ENCODE results near the gene FNBP1.
"Not testable (repeated sequence)": the region's sequence is repeated elsewhere in the genome, so short reads cannot be mapped to it uniquely, and the experiment has no call there.

FNBP1 gene

DNA sequence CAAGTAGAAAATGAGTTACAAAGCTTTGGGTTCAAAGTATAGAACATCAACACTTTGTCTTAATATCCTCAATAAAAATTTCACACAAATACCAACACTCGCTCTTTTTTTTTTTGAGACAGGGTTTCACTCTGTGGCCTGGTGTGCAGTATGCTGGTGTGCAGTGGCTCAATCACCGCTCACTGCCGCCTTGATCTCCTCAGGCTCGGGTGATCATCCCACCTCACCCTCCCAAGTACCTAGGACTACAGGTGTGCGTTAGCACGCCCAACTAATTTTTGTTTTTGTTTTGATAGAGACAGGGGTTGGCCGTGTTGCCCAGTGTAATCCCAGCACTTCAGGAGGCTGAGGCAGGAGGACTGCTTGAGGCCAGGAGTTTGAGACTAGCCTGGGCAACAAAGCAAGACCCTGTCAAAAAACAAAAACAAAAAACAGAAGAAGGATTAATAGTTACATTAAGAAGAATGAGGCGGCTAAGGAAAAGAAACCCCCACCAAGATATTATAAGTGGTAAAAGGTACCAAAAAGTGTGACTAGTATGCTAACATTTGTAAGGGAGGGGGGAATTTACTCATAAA is 20.3 kb downstream of the FNBP1 start:
- DNase-seq (ENCODE audit: low spot score) = no peak

GRCh38 chr9:130021842-130022241 is 21.1 kb downstream of the FNBP1 start:
- FAIRE-seq; DNase-seq (ENCODE audit: low spot score): not testable (repeated sequence)

More for the DNA sequence above, 20.3 kb downstream of the FNBP1 start:
- no peak for FAIRE-seq

- no peak for DNase-seq (ENCODE audit: low spot score)
These were observed 21.9 kb downstream of the FNBP1 start for GRCh38 chr9:130021123-130021522.

GRCh38 chr9:130020618-130021017 is 22.4 kb downstream of the FNBP1 start:
- FAIRE-seq (no peak), DNase-seq (ENCODE audit: low spot score) (no peak)

More at GRCh38 chr9:130021123-130021522, 21.9 kb downstream of the FNBP1 start:
- no peak for FAIRE-seq

- DNase-seq (ENCODE audit: low spot score) (no peak), FAIRE-seq (no peak)
These were observed 24.7 kb downstream of the FNBP1 start for GRCh38 chr9:130018265-130018664.

GRCh38 chr9:130017510-130017909 is 25.5 kb downstream of the FNBP1 start:
- FAIRE-seq; DNase-seq (ENCODE audit: low spot score): not testable (repeated sequence)

DNA sequence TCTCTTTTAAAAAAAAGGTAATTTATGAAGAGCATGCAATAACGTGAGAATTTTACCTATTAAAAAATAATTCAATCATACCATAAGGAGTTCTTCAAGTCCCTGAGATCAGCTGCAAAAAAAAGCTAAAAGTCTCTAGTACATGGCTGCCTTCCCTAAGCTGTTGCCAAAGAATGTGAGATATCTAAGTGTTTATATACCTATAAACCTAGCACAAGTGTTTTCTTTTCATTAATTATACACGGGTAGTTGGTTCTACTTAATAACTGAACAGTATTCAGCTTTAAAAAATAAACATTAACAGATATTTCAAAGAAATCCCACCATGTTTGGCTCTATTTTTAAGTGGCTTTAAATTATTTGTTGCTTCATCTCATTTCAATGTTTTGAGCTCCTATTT is 25.9 kb downstream of the FNBP1 start:
- DNase-seq (ENCODE audit: low spot score) = no peak
- no peak for FAIRE-seq

DNA sequence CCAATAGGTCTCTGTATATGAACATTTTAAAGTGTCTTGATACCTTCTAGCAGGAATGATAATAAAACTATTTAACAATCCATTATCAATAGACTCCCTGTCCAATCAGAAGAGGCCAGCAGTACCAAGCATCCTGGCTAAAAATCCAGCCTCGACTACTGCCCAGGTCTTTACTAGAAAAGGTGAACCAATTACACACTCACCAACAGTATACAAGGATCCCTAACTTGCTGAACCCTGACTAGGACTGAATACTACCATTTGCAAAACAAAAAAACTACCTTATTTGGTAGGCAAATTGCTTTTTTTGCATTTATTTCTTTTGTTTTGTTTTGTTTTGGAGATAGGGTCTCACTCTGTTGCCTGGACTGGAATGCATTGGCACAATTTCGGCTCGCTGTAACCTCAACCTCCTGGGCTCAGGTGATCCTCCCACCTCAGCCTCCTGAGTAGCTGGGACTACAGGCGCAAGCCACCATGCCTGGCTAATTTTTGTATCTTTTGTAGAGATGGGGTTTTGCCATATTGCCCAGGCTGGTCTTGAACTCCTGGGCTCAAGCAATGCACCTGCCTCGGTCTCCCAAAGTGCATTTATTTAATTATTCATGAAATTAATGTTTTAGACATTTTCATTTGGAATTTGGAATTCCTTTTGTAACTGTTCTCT is 27.5 kb downstream of the FNBP1 start:
- no peak for FAIRE-seq
- DNase-seq (ENCODE audit: low spot score) = no peak

- no peak for DNase-seq (ENCODE audit: low spot score)
- FAIRE-seq = no peak
These were observed 29.7 kb downstream of the FNBP1 start for GRCh38 chr9:130013326-130013725.

- DNase-seq (ENCODE audit: low spot score) (no peak), FAIRE-seq (no peak)
These were observed 32.6 kb downstream of the FNBP1 start for GRCh38 chr9:130010151-130010988.

DNA sequence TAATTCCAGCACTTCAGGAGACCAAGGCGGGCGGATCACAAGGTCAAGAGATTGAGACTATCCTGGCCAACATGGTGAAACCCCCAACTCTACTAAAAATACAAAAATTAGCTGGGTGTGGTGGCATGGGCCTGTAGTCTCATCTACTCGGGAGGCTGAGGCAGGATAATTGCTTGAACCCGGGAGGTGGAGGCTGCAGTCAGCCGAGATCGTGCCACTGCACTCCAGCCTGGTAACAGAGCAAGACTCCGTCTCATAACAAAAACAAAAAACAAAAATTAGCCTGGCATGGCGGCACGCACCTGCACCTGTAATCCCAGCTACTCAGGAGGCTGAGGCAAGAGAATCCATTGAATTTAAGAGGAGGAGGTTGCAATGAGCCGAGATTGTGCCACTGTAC is 33.4 kb downstream of the FNBP1 start:
- DNase-seq (ENCODE audit: low spot score); FAIRE-seq: not testable (repeated sequence)

DNA sequence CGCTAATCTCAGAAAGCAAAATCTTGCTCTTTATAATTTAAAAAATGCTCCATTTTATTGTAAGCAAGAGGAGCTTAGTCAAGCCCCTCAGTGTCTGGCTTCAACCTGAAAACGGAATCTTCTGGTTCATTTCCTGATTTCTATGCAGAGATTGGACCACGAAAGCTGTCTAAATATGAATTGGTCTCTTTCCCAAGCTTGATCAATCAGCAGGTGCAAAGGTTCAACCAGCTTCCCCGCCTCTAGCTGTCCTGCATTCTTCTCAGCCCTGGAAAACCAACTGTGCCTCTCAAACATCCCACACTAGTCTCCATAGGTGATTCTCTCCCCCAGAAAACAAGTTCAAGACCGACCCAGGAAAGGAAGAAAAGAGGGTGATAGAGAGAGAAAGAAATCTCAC is 34.5 kb downstream of the FNBP1 start:
- FAIRE-seq (no peak), DNase-seq (ENCODE audit: low spot score) (no peak)

GRCh38 chr9:130006952-130007351 is 36.0 kb downstream of the FNBP1 start:
- not testable (repeated sequence) for DNase-seq (ENCODE audit: low spot score)

DNA sequence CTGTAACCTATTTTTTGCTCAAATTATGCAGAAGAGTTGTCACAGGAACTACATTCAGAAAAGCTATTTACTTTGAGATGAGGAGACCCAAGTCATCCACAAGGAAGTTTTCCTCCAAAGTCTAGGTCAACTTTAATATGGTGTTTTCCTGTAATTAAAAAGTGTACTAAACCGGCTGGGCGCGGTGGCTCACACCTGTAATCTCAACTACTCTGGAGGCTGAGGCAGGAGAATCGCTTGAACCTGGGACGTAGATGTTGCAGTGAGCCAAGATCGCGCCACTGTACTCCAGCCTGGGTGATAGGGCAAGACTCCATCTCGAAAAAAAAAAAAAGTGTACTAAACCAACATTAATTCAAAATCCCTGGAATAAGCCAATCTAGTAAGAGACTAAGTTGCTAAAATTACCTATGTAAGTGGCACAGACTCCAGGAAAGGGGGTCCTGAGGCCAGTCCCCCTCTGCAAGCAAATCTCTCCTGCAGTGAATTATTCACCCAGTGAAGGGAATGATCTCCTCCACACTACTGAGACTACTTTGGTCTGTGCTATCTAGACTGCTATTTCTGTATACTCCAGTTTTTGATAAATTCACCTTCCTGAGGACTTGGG is 38.9 kb downstream of the FNBP1 start:
- DNase-seq (ENCODE audit: low spot score) (no peak), FAIRE-seq (no peak)

More at GRCh38 chr9:130006952-130007351, 36.0 kb downstream of the FNBP1 start:
- not testable (repeated sequence) for FAIRE-seq

DNA sequence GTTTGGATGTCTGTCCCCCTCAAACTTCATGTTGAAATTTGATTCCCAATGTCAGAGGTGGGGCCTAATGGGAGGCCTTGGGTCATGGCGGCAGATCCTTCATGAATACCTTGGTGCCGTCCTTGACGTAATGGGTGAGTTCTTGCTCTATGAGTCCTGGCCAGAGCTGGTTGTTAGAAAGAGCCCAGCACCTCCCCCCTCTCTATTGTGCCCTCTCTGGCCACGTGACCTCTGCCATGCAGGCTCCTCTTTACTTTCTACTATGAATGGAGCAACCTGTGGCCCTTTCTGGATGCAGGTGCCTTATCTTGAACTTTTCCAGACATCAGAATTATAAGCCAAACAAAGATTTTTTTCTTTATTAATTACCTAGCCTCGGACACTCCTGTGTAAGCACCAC is 40.7 kb downstream of the FNBP1 start:
- FAIRE-seq = no peak
- DNase-seq (ENCODE audit: low spot score) = no peak

GRCh38 chr9:130001190-130001589 is 41.8 kb downstream of the FNBP1 start:
- no peak for DNase-seq (ENCODE audit: low spot score)
- FAIRE-seq = no peak

DNA sequence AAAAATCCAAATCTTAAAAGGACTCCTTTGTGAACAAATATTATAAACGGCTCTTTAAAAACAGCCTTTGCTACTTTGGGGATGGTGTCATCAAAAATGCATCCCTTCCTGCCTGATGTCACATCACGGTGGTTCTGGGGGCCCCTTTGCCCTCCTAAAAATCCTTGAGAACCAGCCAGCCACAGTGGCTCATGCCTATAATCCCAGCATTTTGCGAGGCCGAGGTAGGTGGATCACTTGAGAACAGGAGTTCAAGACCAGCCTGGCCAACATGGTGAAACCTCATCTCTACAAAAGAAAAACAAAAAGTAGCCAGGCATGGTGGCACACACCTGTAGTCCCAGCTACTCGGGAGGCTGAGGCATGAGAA is 43.9 kb downstream of the FNBP1 start:
- DNase-seq (ENCODE audit: low spot score) = no peak

GRCh38 chr9:129998491-129999140 is 44.4 kb downstream of the FNBP1 start:
- FAIRE-seq (no peak), DNase-seq (ENCODE audit: low spot score) (no peak)

More for the DNA sequence above, 43.9 kb downstream of the FNBP1 start:
- no peak for FAIRE-seq

DNA sequence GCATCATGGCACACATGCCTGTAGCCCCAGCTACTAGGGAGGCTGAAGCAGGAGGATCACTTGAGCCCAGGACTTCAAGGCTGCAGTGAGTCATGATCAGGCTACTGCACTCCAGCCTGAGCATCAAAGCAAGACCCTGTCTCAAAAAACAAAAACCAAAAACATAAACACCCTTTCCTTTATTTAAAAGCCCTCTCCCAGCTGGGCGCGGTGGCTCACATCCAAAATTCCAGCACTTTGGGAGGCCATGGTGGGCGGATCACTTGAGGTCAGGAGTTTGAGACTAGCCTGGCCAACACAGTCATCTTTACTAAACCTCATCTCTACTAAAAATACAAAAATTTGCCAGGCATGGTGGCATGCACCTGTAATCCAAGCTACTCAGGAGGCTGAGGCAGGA is 45.3 kb downstream of the FNBP1 start:
- FAIRE-seq; DNase-seq (ENCODE audit: low spot score): not testable (repeated sequence)

GRCh38 chr9:129996161-129996830 is 46.7 kb downstream of the FNBP1 start:
- FAIRE-seq = no peak
- DNase-seq (ENCODE audit: low spot score) = no peak

All from urothelium cell line (cell line).